HG03378 (cell line): ENCODE measurements around the gene KCNMA1.

ENCODE experiments used
- ATAC-seq: cut with Tn5 transposase; IDR thresholded peaks from one replicate; pipeline ENCODE4 v1.9.1; 2021; ENCODE audit warnings: mild to moderate bottlenecking, moderate library complexity; ENCODE audit not compliant: unreplicated experiment

The KCNMA1 gene

GRCh38 chr10:77259171-77259874, 378.3 kb downstream of the KCNMA1 start:
- ATAC-seq = no peak

- ATAC-seq = no peak
Measured at GRCh38 chr10:77256346-77256745, 381.3 kb downstream of the KCNMA1 start.

- no peak for ATAC-seq
Measured at GRCh38 chr10:77253556-77254064, 384.0 kb downstream of the KCNMA1 start.

- ATAC-seq = no peak
Measured at GRCh38 chr10:77253147-77253545, 384.5 kb downstream of the KCNMA1 start.

GRCh38 chr10:77252380-77253146, 385.0 kb downstream of the KCNMA1 start:
- ATAC-seq = no peak

GRCh38 chr10:77251297-77252013, 386.2 kb downstream of the KCNMA1 start:
- no peak for ATAC-seq

GRCh38 chr10:77249901-77250459, 387.6 kb downstream of the KCNMA1 start:
- ATAC-seq = no peak

- no peak for ATAC-seq
Measured at GRCh38 chr10:77248104-77248790, 389.4 kb downstream of the KCNMA1 start.

GRCh38 chr10:77247031-77247990, 390.3 kb downstream of the KCNMA1 start:
- ATAC-seq = no peak

GRCh38 chr10:77245953-77246352, 391.7 kb downstream of the KCNMA1 start:
- ATAC-seq = no peak

- no peak for ATAC-seq
Measured at GRCh38 chr10:77244746-77245145, 392.9 kb downstream of the KCNMA1 start.

- no peak for ATAC-seq
Measured at GRCh38 chr10:77244286-77244685, 393.3 kb downstream of the KCNMA1 start.

- no peak for ATAC-seq
Measured at GRCh38 chr10:77241350-77241725, 396.3 kb downstream of the KCNMA1 start.

GRCh38 chr10:77240706-77241349, 396.8 kb downstream of the KCNMA1 start:
- ATAC-seq = no peak

GRCh38 chr10:77240041-77240652, 397.5 kb downstream of the KCNMA1 start:
- ATAC-seq = no peak

GRCh38 chr10:77237120-77237519, 400.5 kb downstream of the KCNMA1 start:
- no peak for ATAC-seq

GRCh38 chr10:77236700-77237099, 400.9 kb downstream of the KCNMA1 start:
- no peak for ATAC-seq

GRCh38 chr10:77236029-77236428, 401.6 kb downstream of the KCNMA1 start:
- ATAC-seq = no peak

- ATAC-seq = no peak
Measured at GRCh38 chr10:77234599-77234998, 403.0 kb downstream of the KCNMA1 start.
